Fibroblast of the aortic adventitia (primary cell): ENCODE measurements around the gene MTAP. TPM values are rescaled to one million over a fixed set of nuclear protein-coding genes. Genes with fewer than 3 reads are reported as not detected.
A peak's percentile ranks its signal among the peaks of the same experiment; 100 is the strongest.

Experiments used
- DNase-seq: peaks from one replicate; pipeline ENCODE4 v3.0.0-alpha.2; 2010; ENCODE audit warnings: low read depth
- H3K4me3 ChIP-seq: 2 replicates; pipeline ENCODE4 v1.5.1; 2011; ENCODE audit warnings: low read depth, mild to moderate bottlenecking, control low read depth, low read length, moderate library complexity
- total RNA-seq: library from RNA; depleted of rRNA; stranded (reverse); fragments of >200 nt; gene quantifications from 2 replicates; pipeline ENCODE4 v1.2.3, GENCODE V29; 2012; ENCODE audit warnings: low replicate concordance
- TF ChIP-seq, protein P1 (sequence below): IDR thresholded peaks from 2 replicates; pipeline ENCODE4 v1.5.1; 2011; ENCODE audit warnings: mild to moderate bottlenecking, low read length, control low read depth, inconsistent platforms; ENCODE audit not compliant: insufficient read depth

MTAP gene
- total RNA-seq, 1 donor: 62.2 TPM

DNA sequence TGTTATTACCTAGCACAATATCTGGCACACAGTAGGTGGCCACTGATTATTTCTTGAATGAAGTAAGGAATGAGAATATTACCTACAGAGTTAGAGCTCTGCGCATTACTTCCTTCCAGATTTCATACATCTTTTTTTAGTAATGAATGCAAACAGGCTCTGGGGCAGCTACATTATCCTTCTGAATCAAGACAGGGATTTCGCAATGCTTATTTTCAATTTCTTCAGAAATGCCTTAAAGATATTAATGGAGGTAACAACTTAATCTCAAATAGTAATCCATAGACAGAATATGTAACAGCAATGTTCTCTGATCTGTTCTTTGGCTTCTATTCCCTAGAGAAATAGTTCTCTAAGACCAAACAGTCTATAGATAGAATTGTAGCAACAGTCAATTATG lies 159.1 kb downstream of the MTAP start:
- no peak overlapping the region for H3K4me3 ChIP-seq
- TF ChIP-seq, protein P1, sequence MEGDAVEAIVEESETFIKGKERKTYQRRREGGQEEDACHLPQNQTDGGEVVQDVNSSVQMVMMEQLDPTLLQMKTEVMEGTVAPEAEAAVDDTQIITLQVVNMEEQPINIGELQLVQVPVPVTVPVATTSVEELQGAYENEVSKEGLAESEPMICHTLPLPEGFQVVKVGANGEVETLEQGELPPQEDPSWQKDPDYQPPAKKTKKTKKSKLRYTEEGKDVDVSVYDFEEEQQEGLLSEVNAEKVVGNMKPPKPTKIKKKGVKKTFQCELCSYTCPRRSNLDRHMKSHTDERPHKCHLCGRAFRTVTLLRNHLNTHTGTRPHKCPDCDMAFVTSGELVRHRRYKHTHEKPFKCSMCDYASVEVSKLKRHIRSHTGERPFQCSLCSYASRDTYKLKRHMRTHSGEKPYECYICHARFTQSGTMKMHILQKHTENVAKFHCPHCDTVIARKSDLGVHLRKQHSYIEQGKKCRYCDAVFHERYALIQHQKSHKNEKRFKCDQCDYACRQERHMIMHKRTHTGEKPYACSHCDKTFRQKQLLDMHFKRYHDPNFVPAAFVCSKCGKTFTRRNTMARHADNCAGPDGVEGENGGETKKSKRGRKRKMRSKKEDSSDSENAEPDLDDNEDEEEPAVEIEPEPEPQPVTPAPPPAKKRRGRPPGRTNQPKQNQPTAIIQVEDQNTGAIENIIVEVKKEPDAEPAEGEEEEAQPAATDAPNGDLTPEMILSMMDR: no peak
- no peak for DNase-seq

DNA sequence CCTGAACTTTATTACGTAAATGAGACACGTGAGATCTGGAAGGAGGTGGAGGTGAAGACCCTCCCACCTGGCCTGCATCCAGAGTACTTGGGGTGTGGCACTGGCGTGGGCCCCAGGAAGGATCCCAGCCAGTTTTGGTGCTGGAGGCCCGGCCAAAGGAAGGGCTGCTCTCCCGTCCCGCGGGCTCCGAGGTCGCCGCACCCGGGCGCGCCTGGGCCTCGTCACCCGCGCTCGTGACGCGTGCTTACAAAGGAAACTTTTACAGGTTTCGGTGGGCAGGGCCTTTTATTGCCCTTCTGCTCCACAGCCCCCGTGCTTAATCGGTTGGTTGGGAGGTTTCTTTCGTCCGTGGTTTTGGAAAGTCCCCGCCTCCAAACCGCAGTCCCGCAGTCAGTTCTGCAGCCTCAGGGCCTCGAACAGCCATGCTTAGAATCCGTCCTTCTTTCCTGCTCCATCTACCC lies 162.5 kb downstream of the MTAP start:
- H3K4me3 ChIP-seq: peak overlapping the region; percentile 39
- peak; percentile 73 for DNase-seq
- TF ChIP-seq, protein P1: no peak

DNA sequence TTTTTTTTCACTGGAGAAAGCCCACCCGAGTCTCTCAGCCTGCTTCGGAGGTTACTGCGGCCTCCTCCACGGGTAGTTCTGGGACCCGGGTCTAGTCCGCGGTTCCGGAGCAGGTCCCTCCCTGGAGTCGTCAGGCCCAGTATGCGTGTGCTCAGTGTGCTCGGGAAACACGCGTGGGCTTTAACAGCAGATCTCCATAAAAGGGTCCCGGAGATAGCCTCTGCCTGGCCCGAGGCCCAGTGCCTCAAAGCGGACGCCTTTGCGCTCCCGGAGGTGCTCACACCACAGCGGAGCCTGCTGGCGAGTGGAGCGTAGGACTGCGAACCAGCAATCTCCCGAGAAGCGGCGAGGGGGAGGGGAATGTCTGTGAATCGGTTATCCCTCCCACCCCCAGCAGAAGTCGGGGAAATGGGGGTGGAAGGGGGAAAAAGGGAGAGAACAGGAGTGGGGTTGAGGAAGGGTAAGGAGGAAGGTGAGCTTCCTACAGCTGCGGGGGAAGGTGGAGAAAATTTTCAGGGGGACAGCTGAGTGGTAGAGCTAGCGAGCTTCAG lies 163.0 kb downstream of the MTAP start:
- H3K4me3 ChIP-seq: peak overlapping the region; percentile 39
- peak; percentile 70 for DNase-seq
- TF ChIP-seq, protein P1: peak; percentile 68

DNA sequence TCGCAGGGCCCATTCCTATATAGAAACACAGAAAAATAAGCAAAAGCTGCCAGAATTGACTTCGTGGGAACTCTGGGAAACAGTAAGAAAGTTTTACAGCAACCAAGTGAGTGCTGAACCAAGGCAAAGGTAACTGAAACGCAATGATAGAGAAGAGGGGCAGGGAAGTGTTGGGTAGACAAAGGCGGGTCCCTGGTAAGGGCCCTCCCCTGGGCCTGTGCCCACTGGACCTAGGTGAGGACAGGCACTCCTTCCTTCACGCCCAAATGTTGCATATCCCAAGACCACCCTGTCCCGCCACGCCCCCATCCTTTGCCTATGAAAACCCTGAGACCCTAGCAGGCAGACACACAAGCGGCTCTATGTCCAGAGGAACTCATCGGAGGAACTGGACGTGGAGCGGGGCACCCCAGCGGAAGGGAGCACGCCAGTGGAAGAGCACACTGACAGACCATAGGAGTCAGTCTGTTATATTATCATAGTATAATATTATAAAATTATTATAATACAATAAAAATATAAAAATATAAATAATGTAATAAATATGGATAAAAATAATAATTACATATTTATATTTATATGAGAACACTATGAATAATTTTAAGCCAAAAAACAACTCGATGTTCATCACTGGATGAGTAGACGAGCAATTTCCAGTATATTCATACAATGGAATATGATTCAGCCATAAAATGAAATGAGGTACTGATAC lies 163.9 kb downstream of the MTAP start:
- H3K4me3 ChIP-seq: no peak overlapping the region
- no peak for DNase-seq
- TF ChIP-seq, protein P1: no peak

DNA sequence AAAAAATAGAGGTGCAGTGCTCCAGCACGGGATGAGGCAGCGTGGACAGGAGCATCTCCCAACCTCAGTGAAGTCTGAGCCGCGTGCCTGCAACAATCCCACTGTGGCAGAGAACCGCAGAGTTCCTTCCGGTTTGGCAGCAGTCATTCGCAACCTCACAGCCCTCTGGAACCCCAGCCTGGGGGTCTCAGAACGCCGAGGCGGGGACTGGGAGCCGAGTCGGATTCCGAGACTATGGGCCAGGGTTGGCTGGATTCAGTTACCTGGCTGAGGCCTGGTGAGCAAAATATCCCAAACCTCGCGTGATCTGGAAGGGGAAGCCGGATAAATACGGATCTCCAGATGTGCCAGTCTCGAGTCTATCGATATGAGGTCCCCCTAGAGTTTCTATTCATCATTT lies 164.7 kb downstream of the MTAP start:
- DNase-seq: no peak
- no peak overlapping the region for H3K4me3 ChIP-seq
- TF ChIP-seq, protein P1: no peak

DNA sequence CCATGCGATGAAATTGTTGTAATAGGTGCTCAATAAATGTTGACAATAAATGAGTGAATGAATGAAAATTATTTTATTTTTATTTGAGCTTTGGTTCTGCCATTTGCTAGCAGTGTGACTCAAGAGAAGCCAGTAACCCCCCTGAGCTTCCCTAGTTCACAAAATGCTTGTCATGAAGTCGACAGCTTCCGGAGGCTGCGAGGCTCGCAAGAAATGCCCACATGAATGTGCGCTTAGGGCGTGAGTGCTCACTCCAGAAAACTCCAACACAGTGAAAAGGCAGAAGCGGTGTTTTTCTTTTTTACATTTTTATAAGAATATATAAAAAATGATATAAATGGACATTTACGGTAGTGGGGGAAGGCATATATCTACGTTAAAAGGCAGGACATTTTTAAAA lies 165.3 kb downstream of the MTAP start:
- DNase-seq: no peak
- no peak overlapping the region for H3K4me3 ChIP-seq
- TF ChIP-seq, protein P1: no peak
